DOHH2 (cell line): ENCODE measurements around the gene C1QTNF12.

Experiments
- H3F3A ChIP-seq: fragments of 200-600 bp; sonication (generic), shearing (Covaris generic); 2 replicates; pipeline ENCODE4 v1.6.0; 2016; ENCODE audit warnings: antibody characterized with exemption, mild to moderate bottlenecking; ENCODE audit not compliant: control insufficient read depth, insufficient read depth
- H3K27ac ChIP-seq: fragments of 200-600 bp; sonication (generic); 2 replicates; pipeline ENCODE4 v1.5.1; 2014; ENCODE audit warnings: low read depth, mild to moderate bottlenecking, low read length, moderate library complexity
- H3K27me3 ChIP-seq: fragments of 200-600 bp; sonication (generic); 2 replicates; pipeline ENCODE4 v1.6.1; 2014; ENCODE audit warnings: mild to moderate bottlenecking, low read length, mixed read lengths; ENCODE audit not compliant: control insufficient read depth
- H3K36me3 ChIP-seq: fragments of 200-600 bp; sonication (generic); 2 replicates; pipeline ENCODE4 v1.6.1; 2014; ENCODE audit warnings: mild to moderate bottlenecking, low read length, moderate library complexity, mixed read lengths; ENCODE audit not compliant: control insufficient read depth
- H3K4me1 ChIP-seq: fragments of 200-600 bp; sonication (generic); 2 replicates; pipeline ENCODE4 v1.6.1; 2014; ENCODE audit warnings: mild to moderate bottlenecking, low read length, mixed read lengths; ENCODE audit not compliant: control insufficient read depth
- H3K4me2 ChIP-seq: fragments of 200-600 bp; sonication (generic); 2 replicates; pipeline ENCODE4 v1.6.0; 2014; ENCODE audit warnings: mild to moderate bottlenecking, low read length, moderate library complexity
- H3K4me3 ChIP-seq: fragments of 200-600 bp; sonication (generic); 2 replicates; pipeline ENCODE4 v1.5.1; 2014; ENCODE audit warnings: mild to moderate bottlenecking, low read length, mixed read lengths
- H3K79me2 ChIP-seq: fragments of 200-600 bp; sonication (generic); 2 replicates; pipeline ENCODE4 v1.6.1; 2014; ENCODE audit warnings: mild to moderate bottlenecking, low read length, mixed read lengths; ENCODE audit not compliant: control insufficient read depth
- H3K9me2 ChIP-seq: fragments of 200-600 bp; sonication (generic); replicated peaks from 2 replicates; pipeline ENCODE4 v1.6.1; 2014; ENCODE audit warnings: mild to moderate bottlenecking, low read length, mixed read lengths; ENCODE audit not compliant: control insufficient read depth
- H3K9me3 ChIP-seq: fragments of 200-600 bp; sonication (generic); 2 replicates; pipeline ENCODE4 v1.6.1; 2014; ENCODE audit warnings: antibody characterized with exemption, low read length, mixed read lengths; ENCODE audit not compliant: control insufficient read depth, insufficient read depth
- H4K20me1 ChIP-seq: fragments of 200-600 bp; sonication (generic); 2 replicates; pipeline ENCODE4 v1.6.0; 2014; ENCODE audit warnings: low read depth, mild to moderate bottlenecking, antibody characterized with exemption, low read length, moderate library complexity; ENCODE audit not compliant: control insufficient read depth, insufficient read depth
- EZH2phosphoT487 ChIP-seq: fragments of 200-600 bp; sonication (generic); IDR thresholded peaks from 2 replicates; pipeline ENCODE4 v1.6.1; 2017; ENCODE audit warnings: borderline replicate concordance, mild to moderate bottlenecking, antibody characterized with exemption, low read length, moderate library complexity, mixed read lengths
- TF ChIP-seq, protein P1 (sequence below): fragments of 200-600 bp; sonication (generic); IDR thresholded peaks from one replicate; pipeline ENCODE4 v1.5.1; 2014; ENCODE audit warnings: antibody characterized with exemption, mild to moderate bottlenecking, low read depth, low read length; ENCODE audit not compliant: poor library complexity, severe bottlenecking

The C1QTNF12 gene

GRCh38 chr1:1234180-1234808, 12.2 kb downstream of the C1QTNF12 start:
- Histone ChIP-seq H4K20me1 (no peaks in the 10 kb centered on the region; the same call in 1 of the 2 replicates), H3K9me2 (no peaks in the 10 kb centered on the region), H3F3A (no peaks in the 10 kb centered on the region), H3K27me3 (peaks cover 8% of the 10 kb centered on the region), H3K4me3 (no peak overlapping the region), H3K4me2 (peak overlapping the region; percentile 82; the same call in 1 of the 2 replicates), H3K36me3 (peaks cover 33% of the 10 kb centered on the region), H3K79me2 (peaks cover 57% of the 10 kb centered on the region), H3K9me3 (no peaks in the 10 kb centered on the region), H3K27ac (no peak overlapping the region), H3K4me1 (peaks cover 27% of the 10 kb centered on the region)
- TF ChIP-seq, protein P1, sequence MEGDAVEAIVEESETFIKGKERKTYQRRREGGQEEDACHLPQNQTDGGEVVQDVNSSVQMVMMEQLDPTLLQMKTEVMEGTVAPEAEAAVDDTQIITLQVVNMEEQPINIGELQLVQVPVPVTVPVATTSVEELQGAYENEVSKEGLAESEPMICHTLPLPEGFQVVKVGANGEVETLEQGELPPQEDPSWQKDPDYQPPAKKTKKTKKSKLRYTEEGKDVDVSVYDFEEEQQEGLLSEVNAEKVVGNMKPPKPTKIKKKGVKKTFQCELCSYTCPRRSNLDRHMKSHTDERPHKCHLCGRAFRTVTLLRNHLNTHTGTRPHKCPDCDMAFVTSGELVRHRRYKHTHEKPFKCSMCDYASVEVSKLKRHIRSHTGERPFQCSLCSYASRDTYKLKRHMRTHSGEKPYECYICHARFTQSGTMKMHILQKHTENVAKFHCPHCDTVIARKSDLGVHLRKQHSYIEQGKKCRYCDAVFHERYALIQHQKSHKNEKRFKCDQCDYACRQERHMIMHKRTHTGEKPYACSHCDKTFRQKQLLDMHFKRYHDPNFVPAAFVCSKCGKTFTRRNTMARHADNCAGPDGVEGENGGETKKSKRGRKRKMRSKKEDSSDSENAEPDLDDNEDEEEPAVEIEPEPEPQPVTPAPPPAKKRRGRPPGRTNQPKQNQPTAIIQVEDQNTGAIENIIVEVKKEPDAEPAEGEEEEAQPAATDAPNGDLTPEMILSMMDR, result no peak
- TF ChIP-seq EZH2phosphoT487, result no peak

- H3K27me3 ChIP-seq, result peaks cover 8% of the 10 kb centered on the region
- H3K79me2 ChIP-seq, result peaks cover 65% of the 10 kb centered on the region
- H4K20me1 ChIP-seq, result no peaks in the 10 kb centered on the region; the same call in 1 of the 2 replicates
- no peaks in the 10 kb centered on the region for H3F3A ChIP-seq
- TF ChIP-seq, protein P1, result no peak
- no peak for TF ChIP-seq EZH2phosphoT487
- H3K9me3 ChIP-seq, result no peaks in the 10 kb centered on the region
- H3K9me2 ChIP-seq, result no peaks in the 10 kb centered on the region
- peak overlapping the region; percentile 66 for H3K4me3 ChIP-seq
- no peak overlapping the region for H3K27ac ChIP-seq
- peaks cover 27% of the 10 kb centered on the region for H3K4me1 ChIP-seq
- peak overlapping the region; percentile 82 for H3K4me2 ChIP-seq
- H3K36me3 ChIP-seq, result peaks cover 40% of the 10 kb centered on the region
Measured at GRCh38 chr1:1233567-1233892, 13.0 kb downstream of the C1QTNF12 start.

GRCh38 chr1:1232796-1233566, 13.5 kb downstream of the C1QTNF12 start:
- no peaks in the 10 kb centered on the region for H3F3A ChIP-seq
- H3K4me2 ChIP-seq, result peak overlapping the region; percentile 82
- peaks cover 45% of the 10 kb centered on the region for H3K36me3 ChIP-seq
- H3K27me3 ChIP-seq, result peaks cover 5% of the 10 kb centered on the region
- no peak overlapping the region for H3K27ac ChIP-seq
- peaks cover 26% of the 10 kb centered on the region for H3K4me1 ChIP-seq
- H4K20me1 ChIP-seq, result no peaks in the 10 kb centered on the region; the same call in 1 of the 2 replicates
- H3K9me2 ChIP-seq, result no peaks in the 10 kb centered on the region
- H3K4me3 ChIP-seq, result peak overlapping the region; percentile 66
- H3K9me3 ChIP-seq, result no peaks in the 10 kb centered on the region
- H3K79me2 ChIP-seq, result peaks cover 71% of the 10 kb centered on the region
- TF ChIP-seq, protein P1, result no peak
- TF ChIP-seq EZH2phosphoT487, result no peak
